Caco-2 (cell line): ENCODE measurements around the gene TBL1X. TPM values are rescaled to one million over a fixed set of nuclear protein-coding genes. Genes with fewer than 3 reads are reported as not detected.

Experiments used
- BruUV-seq: library from RNA; stranded (reverse); fragments of 400-500 nt; replicated peaks from 2 replicates; lab custom pipeline; 2021; lab: Mats Ljungman, UMichigan
- CTCF ChIA-PET: fragments of 300-600 bp; sonication (Branson Sonifier 250); formaldehyde crosslinking; loops from one replicate; lab custom pipeline; 2022; ENCODE audit warnings: antibody characterized with exemption; lab: Charles Lee
- POLR2A ChIA-PET: fragments of 300-600 bp; sonication (Branson Sonifier 250); formaldehyde crosslinking; loops from one replicate; lab custom pipeline; 2022; ENCODE audit warnings: antibody characterized with exemption; lab: Charles Lee
- DNase-seq, 2 experiments: peaks; one replicate each; pipeline versions ENCODE4 v3.0.0 to v3.0.0-alpha.2; 2020 to 2022
- H3K27me3 ChIP-seq: replicated peaks from 2 replicates; pipeline ENCODE4 v1.6.0; 2011; ENCODE audit warnings: low read length; ENCODE audit not compliant: control insufficient read depth, insufficient read depth
- H3K36me3 ChIP-seq: 2 replicates; pipeline ENCODE4 v1.5.1; 2011; ENCODE audit warnings: low read length; ENCODE audit not compliant: control insufficient read depth, insufficient read depth
- H3K4me1 ChIP-seq: fragments of 250-450 bp; sonication (Bioruptor Pico); 2 replicates; pipeline ENCODE4 v1.5.1; 2020; ENCODE audit warnings: mild to moderate bottlenecking
- H3K4me3 ChIP-seq: 2 replicates; pipeline ENCODE4 v1.5.1; 2011; ENCODE audit warnings: low read depth, mild to moderate bottlenecking, control low read depth, low read length
- H3K9me3 ChIP-seq: fragments of 250-450 bp; sonication (Bioruptor Pico); 2 replicates; pipeline ENCODE4 v1.5.1; 2020; ENCODE audit warnings: mild to moderate bottlenecking, moderate library complexity
- H3K27ac Mint-ChIP-seq: one replicate; pipeline ENCODE4 v1.8.0; 2022; ENCODE audit warnings: mixed read lengths; ENCODE audit not compliant: unreplicated experiment
- H3K27me3 Mint-ChIP-seq: one replicate; pipeline ENCODE4 v1.8.0; 2022; ENCODE audit warnings: mixed read lengths; ENCODE audit not compliant: insufficient read depth, unreplicated experiment
- H3K36me3 Mint-ChIP-seq: one replicate; pipeline ENCODE4 v1.8.0; 2022; ENCODE audit warnings: mild to moderate bottlenecking, mixed read lengths; ENCODE audit not compliant: insufficient read depth, unreplicated experiment
- H3K4me1 Mint-ChIP-seq: one replicate; pipeline ENCODE4 v1.8.0; 2022; ENCODE audit warnings: low read depth, mixed read lengths; ENCODE audit not compliant: unreplicated experiment
- H3K4me3 Mint-ChIP-seq: one replicate; pipeline ENCODE4 v1.8.0; 2022; ENCODE audit warnings: mild to moderate bottlenecking, moderate library complexity, mixed read lengths; ENCODE audit not compliant: unreplicated experiment
- H3K9me3 Mint-ChIP-seq: one replicate; pipeline ENCODE4 v1.8.0; 2022; ENCODE audit warnings: mixed read lengths; ENCODE audit not compliant: unreplicated experiment
- CTCF ChIP-seq, 2 experiments: fragments of 200-600 bp in 1 of 2; IDR thresholded peaks; 1 replicate in 1 of 2; 2 replicates in 1 of 2; pipeline versions ENCODE4 v1.5.1 to v1.8.0; 2011 to 2022; ENCODE audit warnings: antibody characterized with exemption in 1 of 2, control low read depth in 1 of 2, inconsistent platforms in 1 of 2, low read depth in 1 of 2, low read length in 1 of 2, mild to moderate bottlenecking in 1 of 2, moderate library complexity in 1 of 2; ENCODE audit not compliant: insufficient read depth in 1 of 2, severe bottlenecking in 1 of 2, unreplicated experiment in 1 of 2
- intact Hi-C: fragments of 100-400 bp; cut with micrococcal nuclease; formaldehyde crosslinking; loops from one replicate; pipeline ENCODE4 v1.10.0; 2022; ENCODE audit not compliant: unreplicated experiment
- total RNA-seq: library from RNA; stranded (reverse); gene quantifications from 2 replicates; pipeline ENCODE4 v1.2.3, GENCODE V29; 2022

Gene TBL1X
- total RNA-seq, 1 experiment from 2014 or later, result 84.2 TPM

DNA sequence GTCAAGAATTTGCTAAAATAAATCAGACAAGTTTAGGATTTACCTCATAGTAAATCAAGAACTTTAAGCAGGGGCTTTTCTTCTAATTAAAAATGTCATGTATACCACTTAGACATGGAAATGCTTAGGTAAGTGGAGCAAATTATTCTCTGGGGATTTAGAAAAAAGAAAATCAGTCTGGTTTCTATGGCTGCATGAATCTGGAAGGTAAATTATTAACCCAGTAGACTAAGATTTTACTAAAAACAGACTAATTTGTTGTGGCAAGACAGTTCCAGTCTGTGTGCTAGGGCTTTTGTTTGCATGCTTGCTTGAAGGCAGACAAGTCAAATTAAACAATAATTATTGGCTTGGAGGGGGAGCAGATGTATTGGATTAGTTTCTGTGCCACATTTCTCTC, 140.6 kb downstream of the TBL1X start:
- CTCF ChIA-PET, result no interaction called here
- H3K4me1 ChIP-seq, result no peaks in the 10 kb centered on the region
- no peaks in the 10 kb centered on the region for H3K27me3 ChIP-seq
- H3K9me3 ChIP-seq, result no peaks in the 10 kb centered on the region
- no peaks in the 10 kb centered on the region for H3K36me3 ChIP-seq
- peaks cover 15% of the 10 kb centered on the region for H3K36me3 Mint-ChIP-seq
- no peak overlapping the region for H3K27ac Mint-ChIP-seq
- TF ChIP-seq CTCF (IDR thresholded peaks at IDR 0.05; ENCODE audit: insufficient read depth in 1 of 2, low read depth in 1 of 2, low read length in 1 of 2, severe bottlenecking in 1 of 2, unreplicated experiment in 1 of 2), result no peak
- no peaks in the 10 kb centered on the region for H3K4me1 Mint-ChIP-seq
- no peaks in the 10 kb centered on the region for H3K9me3 Mint-ChIP-seq
- no TSS peak for BruUV-seq
- no peak overlapping the region for H3K4me3 Mint-ChIP-seq
- no peaks in the 10 kb centered on the region for H3K27me3 Mint-ChIP-seq
- no peak overlapping the region for H3K4me3 ChIP-seq
- intact Hi-C loops, result no loop called here
- no peak for DNase-seq
- POLR2A ChIA-PET, result no interaction called here

GRCh38 chrX:9606971-9607370, 142.1 kb downstream of the TBL1X start:
- no peak overlapping the region for H3K4me3 Mint-ChIP-seq
- no peak for TF ChIP-seq CTCF (IDR thresholded peaks at IDR 0.05; ENCODE audit: insufficient read depth in 1 of 2, low read depth in 1 of 2, low read length in 1 of 2, severe bottlenecking in 1 of 2, unreplicated experiment in 1 of 2)
- CTCF ChIA-PET, result no interaction called here
- Histone ChIP-seq H3K4me3 (no peak overlapping the region), H3K27me3 (no peaks in the 10 kb centered on the region), H3K36me3 (no peaks in the 10 kb centered on the region), H3K4me1 (no peaks in the 10 kb centered on the region), H3K9me3 (no peaks in the 10 kb centered on the region)
- no peaks in the 10 kb centered on the region for H3K4me1 Mint-ChIP-seq
- POLR2A ChIA-PET, result no interaction called here
- intact Hi-C loops, result no loop called here
- no peak for DNase-seq
- BruUV-seq, result no TSS peak
- H3K36me3 Mint-ChIP-seq, result peaks cover 19% of the 10 kb centered on the region
- no peaks in the 10 kb centered on the region for H3K9me3 Mint-ChIP-seq
- no peaks in the 10 kb centered on the region for H3K27me3 Mint-ChIP-seq
- H3K27ac Mint-ChIP-seq, result no peak overlapping the region

DNA sequence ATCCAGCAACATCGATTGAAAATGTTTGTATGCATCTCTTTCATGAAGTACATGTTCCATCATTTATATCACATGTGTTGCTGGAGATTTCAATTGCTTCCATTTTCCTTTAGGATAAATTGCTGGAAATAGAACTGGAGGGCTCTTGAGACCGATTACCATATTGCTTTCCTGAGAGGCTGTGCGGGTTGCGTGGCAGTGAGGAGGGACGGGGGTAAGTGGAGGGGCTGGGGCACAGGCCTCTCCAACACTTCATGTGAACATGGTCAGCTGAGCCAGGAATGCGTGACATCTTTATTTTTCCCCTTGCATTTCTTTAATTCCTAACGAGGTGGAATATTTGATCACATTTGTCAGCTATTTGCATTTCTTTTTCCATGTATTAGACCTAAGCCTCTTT, 144.6 kb downstream of the TBL1X start:
- no peaks in the 10 kb centered on the region for H3K27me3 ChIP-seq
- no peak for TF ChIP-seq CTCF (IDR thresholded peaks at IDR 0.05; ENCODE audit: insufficient read depth in 1 of 2, low read depth in 1 of 2, low read length in 1 of 2, severe bottlenecking in 1 of 2, unreplicated experiment in 1 of 2)
- DNase-seq, result no peak

More for the DNA sequence above, 144.6 kb downstream of the TBL1X start:
- H3K36me3 ChIP-seq, result no peaks in the 10 kb centered on the region
- Mint-ChIP-seq H3K4me1 (no peaks in the 10 kb centered on the region), H3K27ac (no peak overlapping the region), H3K36me3 (peaks cover 14% of the 10 kb centered on the region), H3K9me3 (no peaks in the 10 kb centered on the region), H3K27me3 (no peaks in the 10 kb centered on the region), H3K4me3 (no peak overlapping the region)
- no peaks in the 10 kb centered on the region for H3K9me3 ChIP-seq
- ChIA-PET POLR2A (no interaction called here), CTCF (no interaction called here)
- intact Hi-C loops, result no loop called here
- H3K4me3 ChIP-seq, result no peak overlapping the region
- BruUV-seq, result no TSS peak
- H3K4me1 ChIP-seq, result no peaks in the 10 kb centered on the region
